ENCODE measurements around the gene HDAC10. TPM values are rescaled to one million over a fixed set of nuclear protein-coding genes. Genes with fewer than 3 reads are reported as not detected.
A peak's percentile ranks its signal among the peaks of the same experiment; 100 is the strongest.

The HDAC10 gene
- total and polyA plus RNA-seq, 4 donors: 16.2 to 74.3 (median 37.2) TPM

DNA sequence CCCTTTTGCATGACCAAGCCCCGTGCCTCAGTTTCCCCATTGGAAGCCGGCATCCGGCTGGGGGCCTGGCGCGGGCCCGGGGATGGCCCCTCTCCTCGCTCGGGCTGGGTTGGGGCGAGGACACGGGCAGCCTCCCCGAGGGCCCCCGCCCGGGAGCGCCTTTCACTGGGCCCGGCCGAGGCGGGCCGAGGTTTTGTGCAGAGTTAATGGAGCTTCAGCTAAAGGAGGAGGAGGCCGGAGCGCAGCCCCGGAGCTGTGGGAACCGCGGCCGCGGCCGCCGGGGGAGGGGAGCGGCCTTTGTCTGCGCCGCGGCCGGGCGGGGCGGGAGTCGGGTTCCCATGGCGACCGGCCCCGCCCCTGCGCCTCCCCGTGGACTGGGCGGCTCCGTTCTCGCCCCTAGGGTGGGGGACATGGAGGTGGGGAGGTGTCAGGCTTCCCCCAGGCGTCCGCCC, 20.5 kb upstream of the HDAC10 start:
- Histone ChIP-seq H3K9me3 (ENCODE audit: control insufficient read depth, insufficient read depth, low read length) (no peaks in the 10 kb centered on the region), H3K27ac (ENCODE audit: low read depth, low read length) (no peak overlapping the region), H3K4me3 (ENCODE audit: low read depth, low read length) (peak overlapping the region; percentile 26), H3K4me1 (ENCODE audit: control insufficient read depth, insufficient read depth, low read length) (peaks cover 71% of the 10 kb centered on the region), H3K27me3 (ENCODE audit: control insufficient read depth, insufficient read depth, low read length) (no peaks in the 10 kb centered on the region), H3K36me3 (ENCODE audit: control insufficient read depth, insufficient read depth, low read length) (peaks cover 38% of the 10 kb centered on the region)
- peak in 2 of 6 donors; percentile 87 to 90 for DNase-seq (ENCODE audit: low read depth in 4 of 6, low spot score in 6 of 6)
- under 1% methylated on average over 33 of the region's 45 CpGs for WGBS (ENCODE audit: insufficient coverage)

- Histone ChIP-seq H3K27ac (ENCODE audit: low read depth, low read length) (peak overlapping the region; percentile 53), H3K36me3 (ENCODE audit: control insufficient read depth, insufficient read depth, low read length) (peaks cover 38% of the 10 kb centered on the region), H3K9me3 (ENCODE audit: control insufficient read depth, insufficient read depth, low read length) (no peaks in the 10 kb centered on the region), H3K4me3 (ENCODE audit: low read depth, low read length) (peak overlapping the region; percentile 49), H3K4me1 (ENCODE audit: control insufficient read depth, insufficient read depth, low read length) (peaks cover 74% of the 10 kb centered on the region), H3K27me3 (ENCODE audit: control insufficient read depth, insufficient read depth, low read length) (no peaks in the 10 kb centered on the region)
- DNase-seq (ENCODE audit: low read depth in 4 of 6, low spot score in 6 of 6): peak in 2 of 6 donors; percentile 8 to 69
- 1% methylated on average over 51 of the region's 53 CpGs for WGBS (ENCODE audit: insufficient coverage)
Measured at GRCh38 chr22:50270666-50271394, 19.8 kb upstream of the HDAC10 start.

- peaks cover 38% of the 10 kb centered on the region for H3K36me3 ChIP-seq (ENCODE audit: control insufficient read depth, insufficient read depth, low read length)
- peak within 1 kb of the TSS; percentile 49 for H3K4me3 ChIP-seq (ENCODE audit: low read depth, low read length)
- H3K27ac ChIP-seq (ENCODE audit: low read depth, low read length): peak within 1 kb of the TSS; percentile 67
- H3K9me3 ChIP-seq (ENCODE audit: control insufficient read depth, insufficient read depth, low read length): no peaks in the 10 kb centered on the region
- no peaks in the 10 kb centered on the region for H3K27me3 ChIP-seq (ENCODE audit: control insufficient read depth, insufficient read depth, low read length)
- H3K4me1 ChIP-seq (ENCODE audit: control insufficient read depth, insufficient read depth, low read length): peaks cover 71% of the 10 kb centered on the region
- DNase-seq (ENCODE audit: low read depth in 4 of 6, low spot score in 6 of 6): peak in 2 of 6 donors; percentile 77
- WGBS (ENCODE audit: insufficient coverage): under 1% methylated on average over 88 of the region's 92 CpGs
Measured at GRCh38 chr22:50269970-50270665, 19.1 kb upstream of the HDAC10 start, which contains the start of gene MAPK11. Gene MAPK11, minus strand, starts transcription at chr22:50270380. Its CDS starts 88 bp downstream, at chr22:50270292.

GRCh38 chr22:50269573-50269969, 18.5 kb upstream of the HDAC10 start:
- Histone ChIP-seq H3K27ac (ENCODE audit: low read depth, low read length) (peak overlapping the region; percentile 67), H3K9me3 (ENCODE audit: control insufficient read depth, insufficient read depth, low read length) (no peaks in the 10 kb centered on the region), H3K36me3 (ENCODE audit: control insufficient read depth, insufficient read depth, low read length) (peaks cover 39% of the 10 kb centered on the region), H3K4me3 (ENCODE audit: low read depth, low read length) (peak overlapping the region; percentile 31), H3K27me3 (ENCODE audit: control insufficient read depth, insufficient read depth, low read length) (no peaks in the 10 kb centered on the region), H3K4me1 (ENCODE audit: control insufficient read depth, insufficient read depth, low read length) (peaks cover 67% of the 10 kb centered on the region)
- 6% methylated on average over 17 of the region's 18 CpGs for WGBS (ENCODE audit: insufficient coverage)
- peak in 2 of 6 donors; percentile 10 to 41 for DNase-seq (ENCODE audit: low read depth in 4 of 6, low spot score in 6 of 6)

GRCh38 chr22:50268655-50269113, 17.6 kb upstream of the HDAC10 start:
- Histone ChIP-seq H3K27me3 (ENCODE audit: control insufficient read depth, insufficient read depth, low read length) (no peaks in the 10 kb centered on the region), H3K27ac (ENCODE audit: low read depth, low read length) (no peak overlapping the region), H3K9me3 (ENCODE audit: control insufficient read depth, insufficient read depth, low read length) (no peaks in the 10 kb centered on the region), H3K4me3 (ENCODE audit: low read depth, low read length) (no peak overlapping the region), H3K36me3 (ENCODE audit: control insufficient read depth, insufficient read depth, low read length) (peaks cover 44% of the 10 kb centered on the region), H3K4me1 (ENCODE audit: control insufficient read depth, insufficient read depth, low read length) (peaks cover 60% of the 10 kb centered on the region)
- WGBS (ENCODE audit: insufficient coverage): 53% methylated on average over 8 of the region's 9 CpGs
- DNase-seq (ENCODE audit: low read depth in 4 of 6, low spot score in 6 of 6): peak in 2 of 6 donors; percentile 32 to 60

DNA sequence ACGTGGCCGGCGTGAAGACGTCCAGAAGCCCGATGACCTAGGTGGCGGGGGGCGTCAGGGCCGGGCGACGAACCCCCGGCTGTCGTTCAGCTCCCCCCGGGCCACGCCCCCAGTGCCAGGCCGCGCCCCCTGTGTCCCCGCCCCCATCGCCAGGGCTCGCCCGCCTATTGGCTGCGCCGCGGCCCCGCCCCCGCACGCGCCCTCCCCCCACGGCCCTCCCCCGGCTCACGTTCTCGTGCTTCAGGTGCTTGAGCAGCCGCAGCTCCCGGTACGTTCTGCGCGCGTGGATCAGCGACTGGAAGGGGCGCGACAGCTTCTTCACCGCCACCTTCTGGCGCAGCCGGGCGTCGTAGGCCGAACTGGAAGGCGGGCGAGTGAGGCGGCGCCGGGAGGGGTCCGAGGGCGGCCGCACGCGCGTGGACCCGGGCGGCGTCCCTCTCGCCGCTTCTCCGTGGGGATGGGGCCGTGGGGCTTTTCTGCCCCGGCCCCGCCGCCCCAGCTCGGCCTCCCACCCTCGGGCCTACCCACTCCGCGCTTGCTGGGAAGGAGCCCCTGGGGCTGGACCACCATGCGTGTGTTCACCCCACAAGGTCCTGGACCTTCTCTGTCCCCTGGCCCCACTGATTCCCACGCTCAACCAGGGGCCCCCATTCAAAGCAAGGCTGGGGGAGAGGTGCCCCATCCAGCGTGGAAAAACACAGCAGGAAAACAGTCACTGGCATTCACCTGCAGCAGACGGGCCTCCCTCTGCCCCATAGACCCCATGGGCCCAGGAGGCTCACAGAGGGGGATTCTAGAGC, 16.7 kb upstream of the HDAC10 start:
- Histone ChIP-seq H3K4me3 (ENCODE audit: low read depth, low read length) (no peak overlapping the region), H3K27me3 (ENCODE audit: control insufficient read depth, insufficient read depth, low read length) (no peaks in the 10 kb centered on the region), H3K9me3 (ENCODE audit: control insufficient read depth, insufficient read depth, low read length) (no peaks in the 10 kb centered on the region), H3K27ac (ENCODE audit: low read depth, low read length) (no peak overlapping the region), H3K36me3 (ENCODE audit: control insufficient read depth, insufficient read depth, low read length) (peaks cover 51% of the 10 kb centered on the region), H3K4me1 (ENCODE audit: control insufficient read depth, insufficient read depth, low read length) (peaks cover 63% of the 10 kb centered on the region)
- DNase-seq (ENCODE audit: low read depth in 4 of 6, low spot score in 6 of 6): peak in 3 of 6 donors; percentile 57 to 96 (median 84)
- WGBS (ENCODE audit: insufficient coverage): 13% methylated on average over 67 of the region's 75 CpGs

- WGBS (ENCODE audit: insufficient coverage): 62% methylated on average over 37 of the region's 37 CpGs
- H3K27ac ChIP-seq (ENCODE audit: low read depth, low read length): no peak overlapping the region
Measured at GRCh38 chr22:50266994-50267393, 15.9 kb upstream of the HDAC10 start.

DNA sequence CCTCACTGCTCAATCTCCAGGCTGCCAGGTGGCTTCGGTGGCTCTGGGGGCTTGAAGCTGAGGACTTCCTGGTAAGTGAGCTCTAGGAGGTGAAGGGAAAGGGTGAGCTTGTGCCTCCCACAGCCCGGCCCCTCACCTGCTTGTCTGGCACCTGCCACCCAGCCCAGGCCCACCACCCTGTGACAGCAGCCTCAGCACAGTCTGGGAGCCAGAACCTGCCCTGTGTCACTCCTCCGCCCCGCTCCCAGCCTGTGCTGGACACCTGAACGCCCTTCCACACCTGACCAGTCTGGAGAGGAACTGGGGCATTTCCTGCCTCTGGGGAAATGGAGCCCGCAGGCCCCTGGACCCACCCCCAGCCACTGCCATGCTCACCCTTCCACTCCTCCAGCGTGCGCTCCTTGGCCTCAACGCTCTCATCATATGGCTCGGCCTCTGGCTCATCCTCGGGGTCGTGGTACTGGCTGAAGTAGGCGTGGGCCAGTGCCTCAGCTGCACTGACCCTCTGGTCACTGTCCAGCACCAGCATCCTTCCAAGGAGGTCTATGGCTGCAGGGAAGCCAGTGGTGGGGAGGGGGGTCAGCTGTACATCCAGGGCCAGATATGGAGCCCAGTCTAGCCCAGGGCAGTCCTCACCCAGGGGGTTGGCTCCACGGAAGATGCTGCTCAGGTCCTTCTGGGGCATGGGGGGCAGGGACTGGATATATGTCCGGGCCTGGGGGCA, 14.0 kb upstream of the HDAC10 start:
- peaks cover 57% of the 10 kb centered on the region for H3K4me1 ChIP-seq (ENCODE audit: control insufficient read depth, insufficient read depth, low read length)
- peaks cover 49% of the 10 kb centered on the region for H3K36me3 ChIP-seq (ENCODE audit: control insufficient read depth, insufficient read depth, low read length)
- DNase-seq (ENCODE audit: low read depth in 4 of 6, low spot score in 6 of 6): no peak
- H3K4me3 ChIP-seq (ENCODE audit: low read depth, low read length): no peak overlapping the region
- H3K27ac ChIP-seq (ENCODE audit: low read depth, low read length): no peak overlapping the region
- WGBS (ENCODE audit: insufficient coverage): 91% methylated on average over 15 of the region's 15 CpGs
- H3K9me3 ChIP-seq (ENCODE audit: control insufficient read depth, insufficient read depth, low read length): no peaks in the 10 kb centered on the region
- no peaks in the 10 kb centered on the region for H3K27me3 ChIP-seq (ENCODE audit: control insufficient read depth, insufficient read depth, low read length)

More at GRCh38 chr22:50266994-50267393, 15.9 kb upstream of the HDAC10 start:
- Histone ChIP-seq H3K27me3 (ENCODE audit: control insufficient read depth, insufficient read depth, low read length) (no peaks in the 10 kb centered on the region), H3K4me3 (ENCODE audit: low read depth, low read length) (no peak overlapping the region), H3K4me1 (ENCODE audit: control insufficient read depth, insufficient read depth, low read length) (peaks cover 63% of the 10 kb centered on the region), H3K36me3 (ENCODE audit: control insufficient read depth, insufficient read depth, low read length) (peaks cover 47% of the 10 kb centered on the region), H3K9me3 (ENCODE audit: control insufficient read depth, insufficient read depth, low read length) (no peaks in the 10 kb centered on the region)
- DNase-seq (ENCODE audit: low read depth in 4 of 6, low spot score in 6 of 6): no peak
